ENCODE measurements around the gene TEAD4.

Gene TEAD4

GRCh38 chr12:3077572-3078081 lies 118.4 kb downstream of the TEAD4 start:
- no peak for DNase-seq (ENCODE audit: low read depth in 2 of 3, low spot score in 1 of 3)

GRCh38 chr12:3078086-3078820 lies 119.1 kb downstream of the TEAD4 start:
- no peak for DNase-seq (ENCODE audit: low read depth in 2 of 3, low spot score in 1 of 3)

GRCh38 chr12:3081091-3081490 lies 121.9 kb downstream of the TEAD4 start:
- DNase-seq (ENCODE audit: low read depth in 2 of 3, low spot score in 1 of 3) = no peak

GRCh38 chr12:3081886-3082285 lies 122.7 kb downstream of the TEAD4 start:
- DNase-seq (ENCODE audit: low read depth in 2 of 3, low spot score in 1 of 3) = no peak

GRCh38 chr12:3083241-3083920 lies 124.2 kb downstream of the TEAD4 start:
- DNase-seq (ENCODE audit: low read depth in 2 of 3, low spot score in 1 of 3) = no peak

GRCh38 chr12:3083921-3084347 lies 124.7 kb downstream of the TEAD4 start:
- no peak for DNase-seq (ENCODE audit: low read depth in 2 of 3, low spot score in 1 of 3)

- DNase-seq (ENCODE audit: low read depth in 2 of 3, low spot score in 1 of 3) = no peak
Observed at GRCh38 chr12:3084742-3085141, 125.5 kb downstream of the TEAD4 start.

- DNase-seq (ENCODE audit: low read depth in 2 of 3, low spot score in 1 of 3) = no peak
Observed at GRCh38 chr12:3085341-3086139, 126.3 kb downstream of the TEAD4 start.

- DNase-seq (ENCODE audit: low read depth in 2 of 3, low spot score in 1 of 3) = no peak
Observed at GRCh38 chr12:3086211-3086610, 127.0 kb downstream of the TEAD4 start.

GRCh38 chr12:3086729-3087323 lies 127.6 kb downstream of the TEAD4 start:
- DNase-seq (ENCODE audit: low read depth in 2 of 3, low spot score in 1 of 3) = no peak

GRCh38 chr12:3087758-3088650 lies 128.8 kb downstream of the TEAD4 start:
- DNase-seq (ENCODE audit: low read depth in 2 of 3, low spot score in 1 of 3) = no peak

- DNase-seq (ENCODE audit: low read depth in 2 of 3, low spot score in 1 of 3) = no peak
Observed at GRCh38 chr12:3089588-3089987, 130.4 kb downstream of the TEAD4 start.

Measured in stimulated activated CD4-positive, alpha-beta T cell treated with anti-CD3 and anti-CD28 coated beads, Interleukin-12 subunit alpha, Interleukin-12 subunit beta, amount 100 ng/mL, for 48 hours (primary cell).